ENCODE measurements around the gene THSD4. TPM values are rescaled to one million over a fixed set of nuclear protein-coding genes. Genes with fewer than 3 reads are reported as not detected.

Gene THSD4
- total RNA-seq, 1 donor from 2014 or later, result 66.8 TPM

GRCh38 chr15:71732636-71733035, 617.4 kb downstream of the THSD4 start:
- intact Hi-C loops (cut with DNase I), result loop anchor here (10.0 kb wide), 1 partner anchor 72 kb away; no protein-coding TSS in a partner anchor
- H3K36me3 ChIP-seq, result peaks cover 0 to under 1% of the 10 kb centered on the region in 2 donors

DNA sequence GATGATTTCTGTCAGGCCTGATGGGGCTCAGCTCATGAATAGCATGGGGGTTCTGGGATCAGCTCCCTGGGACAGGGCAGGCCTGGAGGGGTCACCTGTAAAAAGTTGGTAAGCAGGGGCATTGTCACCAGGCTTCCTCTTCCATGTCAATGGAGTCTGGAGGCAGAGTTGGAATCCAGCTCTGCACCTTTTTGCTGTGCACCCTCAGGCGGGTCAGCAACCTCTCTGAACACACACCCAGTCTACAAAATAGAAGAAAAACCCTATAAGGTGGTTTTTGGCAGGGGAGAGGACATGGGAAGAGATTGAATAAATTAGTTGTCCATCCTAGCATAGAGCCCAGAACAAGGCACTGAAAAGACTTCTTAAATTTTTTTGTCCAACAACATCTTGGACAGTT, 617.9 kb downstream of the THSD4 start:
- Histone ChIP-seq H3K27me3 (no peaks in the 10 kb centered on the region), H3K27ac (no peak overlapping the region), H3K4me1 (peaks cover 25% of the 10 kb centered on the region), H3K36me3 (peaks cover 0 to 5% of the 10 kb centered on the region in 2 donors), H3K9me3 (no peaks in the 10 kb centered on the region), H3K4me3 (no peak overlapping the region)
- TF ChIP-seq, protein P1, sequence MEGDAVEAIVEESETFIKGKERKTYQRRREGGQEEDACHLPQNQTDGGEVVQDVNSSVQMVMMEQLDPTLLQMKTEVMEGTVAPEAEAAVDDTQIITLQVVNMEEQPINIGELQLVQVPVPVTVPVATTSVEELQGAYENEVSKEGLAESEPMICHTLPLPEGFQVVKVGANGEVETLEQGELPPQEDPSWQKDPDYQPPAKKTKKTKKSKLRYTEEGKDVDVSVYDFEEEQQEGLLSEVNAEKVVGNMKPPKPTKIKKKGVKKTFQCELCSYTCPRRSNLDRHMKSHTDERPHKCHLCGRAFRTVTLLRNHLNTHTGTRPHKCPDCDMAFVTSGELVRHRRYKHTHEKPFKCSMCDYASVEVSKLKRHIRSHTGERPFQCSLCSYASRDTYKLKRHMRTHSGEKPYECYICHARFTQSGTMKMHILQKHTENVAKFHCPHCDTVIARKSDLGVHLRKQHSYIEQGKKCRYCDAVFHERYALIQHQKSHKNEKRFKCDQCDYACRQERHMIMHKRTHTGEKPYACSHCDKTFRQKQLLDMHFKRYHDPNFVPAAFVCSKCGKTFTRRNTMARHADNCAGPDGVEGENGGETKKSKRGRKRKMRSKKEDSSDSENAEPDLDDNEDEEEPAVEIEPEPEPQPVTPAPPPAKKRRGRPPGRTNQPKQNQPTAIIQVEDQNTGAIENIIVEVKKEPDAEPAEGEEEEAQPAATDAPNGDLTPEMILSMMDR (IDR thresholded peaks at IDR 0.05), result no peak
- TF ChIP-seq POLR2AphosphoS5 (IDR thresholded peaks at IDR 0.05; ENCODE audit: insufficient read depth in 1 of 2, low read depth in 1 of 2) (no peak), POLR2A (IDR thresholded peaks at IDR 0.05) (no peak)
- intact Hi-C loops (cut with DNase I), result loop anchor here (10.0 kb wide), 1 partner anchor 72 kb away; no protein-coding TSS in a partner anchor
- DNase-seq (ENCODE audit: extremely low spot score in 2 of 2), result no peak

More at GRCh38 chr15:71732636-71733035, 617.4 kb downstream of the THSD4 start:
- no peaks in the 10 kb centered on the region for H3K27me3 ChIP-seq
- TF ChIP-seq POLR2AphosphoS5 (IDR thresholded peaks at IDR 0.05; ENCODE audit: insufficient read depth in 1 of 2, low read depth in 1 of 2) (no peak), POLR2A (IDR thresholded peaks at IDR 0.05) (no peak)
- TF ChIP-seq, protein P1 (IDR thresholded peaks at IDR 0.05), result no peak
- no peak for DNase-seq (ENCODE audit: extremely low spot score in 2 of 2)
- H3K9me3 ChIP-seq, result no peaks in the 10 kb centered on the region
- no peak overlapping the region for H3K4me3 ChIP-seq
- peaks cover 30% of the 10 kb centered on the region for H3K4me1 ChIP-seq
- no peak overlapping the region for H3K27ac ChIP-seq

DNA sequence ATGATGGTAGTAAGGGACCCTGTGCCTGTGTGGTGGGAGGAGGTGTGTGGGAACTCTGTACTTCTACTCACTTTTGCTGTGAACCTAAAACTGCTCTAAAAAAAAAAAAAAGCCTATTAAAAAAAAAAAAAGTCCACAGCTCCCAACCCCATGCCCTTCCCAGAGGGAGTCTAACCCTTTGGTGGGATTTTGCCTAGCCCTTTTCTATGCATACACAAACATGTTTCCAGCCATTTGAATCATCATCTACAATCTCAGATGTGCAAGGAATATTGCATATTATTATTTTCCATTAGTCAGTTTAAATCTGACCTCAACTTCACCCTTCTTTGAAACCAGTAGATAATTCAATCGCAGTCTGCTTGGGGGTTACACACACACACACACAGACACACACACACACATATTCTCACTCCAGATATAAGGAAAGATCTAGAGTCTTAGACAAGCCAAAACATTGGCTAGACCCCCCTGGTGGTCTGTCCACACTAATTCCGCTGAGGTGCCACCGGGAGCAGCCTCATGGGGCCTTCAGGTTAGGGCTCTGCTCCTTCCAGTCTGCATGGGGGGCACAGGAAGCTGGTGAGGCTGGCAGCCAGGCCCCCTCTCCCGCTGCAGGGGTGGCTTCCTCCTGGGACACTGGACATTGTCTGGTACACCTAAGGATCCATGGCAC, 619.6 kb downstream of the THSD4 start:
- Histone ChIP-seq H3K4me3 (no peak overlapping the region), H3K9me3 (no peaks in the 10 kb centered on the region), H3K36me3 (peaks cover 0 to 9% of the 10 kb centered on the region in 2 donors), H3K27ac (no peak overlapping the region), H3K4me1 (peaks cover 10% of the 10 kb centered on the region), H3K27me3 (no peaks in the 10 kb centered on the region)
- DNase-seq (ENCODE audit: extremely low spot score in 2 of 2), result no peak
- no peak for TF ChIP-seq POLR2AphosphoS5 (IDR thresholded peaks at IDR 0.05; ENCODE audit: insufficient read depth in 1 of 2, low read depth in 1 of 2)
- TF ChIP-seq, protein P1 (IDR thresholded peaks at IDR 0.05), result no peak
- no peak for TF ChIP-seq POLR2A (IDR thresholded peaks at IDR 0.05)
- intact Hi-C loops (cut with DNase I), result loop anchor here (5.0 to 10.0 kb wide), 2 partner anchors 70 to 283 kb away; no protein-coding TSS in a partner anchor

DNA sequence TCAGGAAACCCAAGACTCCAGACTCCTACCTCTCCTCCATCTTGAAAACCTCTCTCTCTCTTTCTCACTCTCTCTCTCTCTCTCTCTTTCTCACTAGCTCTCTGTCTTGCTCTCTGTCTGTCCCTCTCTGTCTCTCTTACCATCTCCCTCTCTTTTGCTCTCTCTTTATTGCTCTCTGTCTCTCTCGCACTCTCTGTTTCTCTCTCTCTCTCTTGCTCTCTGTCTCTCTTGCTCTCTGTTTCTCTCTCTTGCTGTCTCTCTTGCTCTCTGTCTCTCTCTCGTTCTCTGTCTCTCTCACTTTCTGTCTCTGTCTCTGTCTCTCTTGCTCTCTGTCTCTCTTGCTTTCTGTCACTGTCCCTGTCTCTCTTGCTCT, 620.1 kb downstream of the THSD4 start:
- peak in 1 of 2 donors; percentile 16 for DNase-seq (ENCODE audit: extremely low spot score in 2 of 2)
- Histone ChIP-seq H3K36me3 (peaks cover 0 to 9% of the 10 kb centered on the region in 2 donors), H3K27me3 (no peaks in the 10 kb centered on the region), H3K4me1 (peaks cover 4% of the 10 kb centered on the region), H3K9me3 (no peaks in the 10 kb centered on the region), H3K4me3 (no peak overlapping the region), H3K27ac (peak overlapping the region; percentile 36)
- intact Hi-C loops (cut with DNase I), result loop anchor here (5.0 to 10.0 kb wide), 2 partner anchors 69 to 283 kb away; no protein-coding TSS in a partner anchor
- TF ChIP-seq, protein P1 (IDR thresholded peaks at IDR 0.05), result no peak
- TF ChIP-seq POLR2A (IDR thresholded peaks at IDR 0.05), result no peak
- no peak for TF ChIP-seq POLR2AphosphoS5 (IDR thresholded peaks at IDR 0.05; ENCODE audit: insufficient read depth in 1 of 2, low read depth in 1 of 2)
